OCI-LY7 (cell line): ENCODE results near the gene GLCCI1.

Experiments used
- CTCF ChIP-seq: fragments of 200-600 bp; sonication (generic); conservative IDR thresholded peaks from 2 replicates; pipeline ENCODE4 v1.5.1; 2014; ENCODE audit warnings: mild to moderate bottlenecking, antibody characterized with exemption, low read length, moderate library complexity, mixed read lengths
- EZH2phosphoT487 ChIP-seq: fragments of 200-600 bp; sonication (generic); IDR thresholded peaks from 2 replicates; pipeline ENCODE4 v1.6.1; 2018; ENCODE audit warnings: low read depth, borderline replicate concordance, mild to moderate bottlenecking, mixed run types, antibody characterized with exemption, low read length, moderate library complexity, mixed read lengths

- TF ChIP-seq CTCF, result no peak
- no peak for TF ChIP-seq EZH2phosphoT487
Measured at GRCh38 chr7:8051998-8052397, 83.4 kb downstream of the GLCCI1 start.
